ENCODE results near the gene FMN2.

The FMN2 gene

GRCh38 chr1:240091614-240092300 is at the start of gene FMN2:
Gene FMN2 (plus strand): TSS chr1:240091883. CDS start chr1:240092110, 227 bp downstream.
- peak in 1 of 3 experiments; percentile 18 for DNase-seq (ENCODE audit: low read depth in 3 of 3)

- no peak for DNase-seq (ENCODE audit: low read depth in 3 of 3)
Measured at GRCh38 chr1:240044620-240045019, 47.1 kb upstream of the FMN2 start.

- no peak for DNase-seq (ENCODE audit: low read depth in 3 of 3)
Measured at GRCh38 chr1:240046000-240046399, 45.7 kb upstream of the FMN2 start.

GRCh38 chr1:240054109-240054701 is 37.5 kb upstream of the FMN2 start:
- no peak for DNase-seq (ENCODE audit: low read depth in 3 of 3)

GRCh38 chr1:240055936-240056335 is 35.7 kb upstream of the FMN2 start:
- no peak for DNase-seq (ENCODE audit: low read depth in 3 of 3)

GRCh38 chr1:240056350-240056749 is 35.3 kb upstream of the FMN2 start:
- no peak for DNase-seq (ENCODE audit: low read depth in 3 of 3)

- no peak for DNase-seq (ENCODE audit: low read depth in 3 of 3)
Measured at GRCh38 chr1:240058049-240058448, 33.6 kb upstream of the FMN2 start.

- DNase-seq (ENCODE audit: low read depth in 3 of 3): no peak
Measured at GRCh38 chr1:240068961-240069360, 22.7 kb upstream of the FMN2 start.

- no peak for DNase-seq (ENCODE audit: low read depth in 3 of 3)
Measured at GRCh38 chr1:240070188-240070587, 21.5 kb upstream of the FMN2 start.

GRCh38 chr1:240073097-240073496 is 18.6 kb upstream of the FMN2 start:
- no peak for DNase-seq (ENCODE audit: low read depth in 3 of 3)

- no peak for DNase-seq (ENCODE audit: low read depth in 3 of 3)
Measured at GRCh38 chr1:240074422-240074821, 17.3 kb upstream of the FMN2 start.

GRCh38 chr1:240074908-240075307 is 16.8 kb upstream of the FMN2 start:
- DNase-seq (ENCODE audit: low read depth in 3 of 3): no peak

- DNase-seq (ENCODE audit: low read depth in 3 of 3): no peak
Measured at GRCh38 chr1:240084337-240084736, 7.3 kb upstream of the FMN2 start.

- no peak for DNase-seq (ENCODE audit: low read depth in 3 of 3)
Measured at GRCh38 chr1:240084749-240085148, 6.9 kb upstream of the FMN2 start.

- DNase-seq (ENCODE audit: low read depth in 3 of 3): no peak
Measured at GRCh38 chr1:240086726-240087125, 5.0 kb upstream of the FMN2 start.

- no peak for DNase-seq (ENCODE audit: low read depth in 3 of 3)
Measured at GRCh38 chr1:240090014-240090413, 1.7 kb upstream of the FMN2 start.

GRCh38 chr1:240090957-240091600 is 604 bp upstream of the FMN2 start:
- no peak for DNase-seq (ENCODE audit: low read depth in 3 of 3)

GRCh38 chr1:240092301-240093119 is 827 bp downstream of the FMN2 start:
- no peak for DNase-seq (ENCODE audit: low read depth in 3 of 3)

- no peak for DNase-seq (ENCODE audit: low read depth in 3 of 3)
Measured at GRCh38 chr1:240093120-240093961, 1.7 kb downstream of the FMN2 start.

GRCh38 chr1:240094041-240094722 is 2.5 kb downstream of the FMN2 start:
- no peak for DNase-seq (ENCODE audit: low read depth in 3 of 3)

- no peak for DNase-seq (ENCODE audit: low read depth in 3 of 3)
Measured at GRCh38 chr1:240096974-240097373, 5.3 kb downstream of the FMN2 start.

Data from stimulated activated CD4-positive, alpha-beta T cell treated with anti-CD3 and anti-CD28 coated beads, TNF-alpha, amount 100 ng/mL, for 24 hours (primary cell).